Choroid plexus epithelial cell (primary cell): ENCODE data around the gene LNPK.
A peak's percentile ranks its signal among the peaks of the same experiment; 100 is the strongest.

Source experiments
- DNase-seq: peaks from one replicate; pipeline ENCODE4 v3.0.0-alpha.2; 2010; ENCODE audit warnings: low read depth
- H3K4me3 ChIP-seq: 2 replicates; pipeline ENCODE4 v1.5.1; 2011; ENCODE audit warnings: low read depth, mild to moderate bottlenecking, control low read depth, low read length, moderate library complexity
- TF ChIP-seq, protein P1 (sequence below): conservative IDR thresholded peaks from 2 replicates; pipeline ENCODE4 v1.5.1; 2011; ENCODE audit warnings: low read depth, mild to moderate bottlenecking, control low read depth, inconsistent platforms, low read length, moderate library complexity

LNPK gene, protein sequence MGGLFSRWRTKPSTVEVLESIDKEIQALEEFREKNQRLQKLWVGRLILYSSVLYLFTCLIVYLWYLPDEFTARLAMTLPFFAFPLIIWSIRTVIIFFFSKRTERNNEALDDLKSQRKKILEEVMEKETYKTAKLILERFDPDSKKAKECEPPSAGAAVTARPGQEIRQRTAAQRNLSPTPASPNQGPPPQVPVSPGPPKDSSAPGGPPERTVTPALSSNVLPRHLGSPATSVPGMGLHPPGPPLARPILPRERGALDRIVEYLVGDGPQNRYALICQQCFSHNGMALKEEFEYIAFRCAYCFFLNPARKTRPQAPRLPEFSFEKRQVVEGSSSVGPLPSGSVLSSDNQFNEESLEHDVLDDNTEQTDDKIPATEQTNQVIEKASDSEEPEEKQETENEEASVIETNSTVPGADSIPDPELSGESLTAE

DNA sequence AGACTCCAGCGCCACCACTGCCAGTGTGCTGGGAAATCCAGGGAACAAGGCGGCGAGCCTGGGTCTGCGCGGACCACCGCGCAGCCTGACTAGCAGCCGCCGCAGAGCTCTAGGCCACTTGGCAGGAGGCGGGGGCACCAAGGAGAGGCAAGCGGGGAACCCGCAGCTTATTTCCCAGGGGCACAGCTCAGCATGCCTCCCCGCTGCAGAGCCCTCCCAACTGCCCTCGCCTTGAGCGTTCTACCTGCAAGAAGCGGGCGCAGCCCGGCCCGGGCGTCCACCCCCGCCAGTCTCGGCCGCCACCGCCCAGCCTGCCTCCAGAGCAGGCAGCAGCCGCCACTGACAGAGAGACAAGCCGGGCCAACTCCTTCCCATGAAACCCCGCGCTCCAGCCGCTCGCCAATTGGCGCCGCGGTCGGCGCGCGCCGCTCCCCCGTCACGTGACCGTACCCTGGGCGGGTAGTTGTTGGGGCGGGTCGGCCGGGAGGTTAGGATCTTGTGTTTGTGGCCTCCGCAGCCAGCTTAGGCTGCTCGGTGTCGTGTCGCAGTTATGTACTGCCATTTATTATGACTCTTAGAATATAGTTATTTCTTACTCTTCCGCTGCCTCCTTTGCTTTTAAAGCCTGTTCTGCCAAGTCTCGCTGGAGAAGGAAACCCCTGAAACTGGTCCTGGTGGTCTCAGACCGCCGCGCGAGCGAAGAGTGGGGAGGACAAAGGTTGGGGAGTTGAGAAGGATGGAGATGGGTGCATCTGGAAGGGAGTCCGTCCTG, at the start of gene LNPK:
TSS of gene LNPK (minus strand) at position 352 of the 772 bp plus-strand sequence. CDS start 6,683 bp downstream, outside the sequence.
- peak within 1 kb of the TSS; percentile 85 for H3K4me3 ChIP-seq
- DNase-seq: peak; percentile 89
- TF ChIP-seq, protein P1, sequence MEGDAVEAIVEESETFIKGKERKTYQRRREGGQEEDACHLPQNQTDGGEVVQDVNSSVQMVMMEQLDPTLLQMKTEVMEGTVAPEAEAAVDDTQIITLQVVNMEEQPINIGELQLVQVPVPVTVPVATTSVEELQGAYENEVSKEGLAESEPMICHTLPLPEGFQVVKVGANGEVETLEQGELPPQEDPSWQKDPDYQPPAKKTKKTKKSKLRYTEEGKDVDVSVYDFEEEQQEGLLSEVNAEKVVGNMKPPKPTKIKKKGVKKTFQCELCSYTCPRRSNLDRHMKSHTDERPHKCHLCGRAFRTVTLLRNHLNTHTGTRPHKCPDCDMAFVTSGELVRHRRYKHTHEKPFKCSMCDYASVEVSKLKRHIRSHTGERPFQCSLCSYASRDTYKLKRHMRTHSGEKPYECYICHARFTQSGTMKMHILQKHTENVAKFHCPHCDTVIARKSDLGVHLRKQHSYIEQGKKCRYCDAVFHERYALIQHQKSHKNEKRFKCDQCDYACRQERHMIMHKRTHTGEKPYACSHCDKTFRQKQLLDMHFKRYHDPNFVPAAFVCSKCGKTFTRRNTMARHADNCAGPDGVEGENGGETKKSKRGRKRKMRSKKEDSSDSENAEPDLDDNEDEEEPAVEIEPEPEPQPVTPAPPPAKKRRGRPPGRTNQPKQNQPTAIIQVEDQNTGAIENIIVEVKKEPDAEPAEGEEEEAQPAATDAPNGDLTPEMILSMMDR: no peak

DNA sequence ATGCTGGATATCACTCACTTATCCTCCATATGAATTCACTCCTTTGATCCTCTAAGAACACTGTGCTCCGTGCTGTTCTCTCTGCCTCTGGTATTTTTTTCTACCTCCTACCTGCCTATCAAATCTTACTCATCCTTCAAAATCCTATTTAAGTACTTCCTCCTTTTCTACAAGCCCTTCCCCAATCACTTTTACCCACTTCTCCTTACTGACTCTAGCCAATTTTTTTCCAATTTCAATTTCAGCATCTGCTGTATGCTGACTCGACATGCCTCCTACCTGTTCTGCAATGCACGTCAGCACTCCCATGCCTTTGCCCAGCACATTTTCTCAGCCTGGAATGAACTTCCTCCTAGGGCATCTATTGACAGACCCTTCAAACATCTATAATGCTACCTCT, 37.3 kb upstream of the LNPK start:
- TF ChIP-seq, protein P1: no peak
- no peak overlapping the region for H3K4me3 ChIP-seq
- no peak for DNase-seq

DNA sequence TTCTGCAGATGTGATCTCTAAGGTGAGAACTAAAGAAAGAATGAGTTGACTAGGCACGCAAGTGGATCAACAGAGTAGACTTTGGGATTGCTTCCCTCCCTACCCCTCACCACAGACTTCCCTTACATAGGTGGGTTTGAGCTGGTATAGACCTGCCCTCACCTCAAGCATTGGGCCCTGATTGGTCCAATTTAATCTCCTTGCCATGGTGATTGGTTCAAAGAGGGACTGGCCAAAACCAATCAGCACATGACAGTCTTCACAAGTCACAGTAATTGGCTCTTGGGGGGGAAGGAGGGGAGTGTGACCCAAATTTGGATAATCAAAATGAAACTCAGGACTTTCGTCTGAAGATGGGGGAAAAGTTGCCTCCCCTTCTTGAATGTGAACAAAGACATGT, 36.6 kb upstream of the LNPK start:
- TF ChIP-seq, protein P1: no peak
- no peak overlapping the region for H3K4me3 ChIP-seq
- no peak for DNase-seq

DNA sequence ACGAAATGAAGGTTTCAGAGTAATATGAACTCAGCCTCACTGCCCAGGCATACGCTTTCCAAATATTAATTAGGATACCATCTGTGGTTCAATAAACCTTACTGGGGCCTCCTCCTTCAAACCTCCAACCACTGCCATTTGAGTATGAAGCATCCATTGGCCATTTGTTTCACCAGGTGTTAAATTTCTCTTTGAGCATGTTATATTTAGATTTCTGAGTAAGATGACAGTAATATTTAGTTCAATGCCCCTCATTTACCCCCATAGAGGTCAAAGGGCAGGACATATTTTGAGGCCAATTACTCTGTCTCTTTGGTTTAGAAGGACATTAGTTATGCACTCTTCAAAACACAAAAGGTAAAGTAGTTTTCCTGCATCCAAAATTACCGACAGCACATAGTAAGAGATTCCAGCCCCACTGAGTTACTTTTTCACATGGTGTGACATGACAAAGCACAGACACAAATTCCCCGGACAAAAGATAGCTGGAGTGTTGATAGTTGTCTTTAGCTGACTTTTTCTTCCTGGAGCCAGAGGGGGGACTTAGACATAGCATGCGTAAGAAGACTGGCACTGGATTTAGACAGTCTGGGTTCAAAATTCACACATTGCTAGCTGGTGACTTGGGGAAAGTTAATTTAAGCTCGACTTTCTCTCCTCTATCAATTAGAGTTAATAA, 33.1 kb upstream of the LNPK start:
- no peak for DNase-seq
- TF ChIP-seq, protein P1: no peak
- no peak overlapping the region for H3K4me3 ChIP-seq

DNA sequence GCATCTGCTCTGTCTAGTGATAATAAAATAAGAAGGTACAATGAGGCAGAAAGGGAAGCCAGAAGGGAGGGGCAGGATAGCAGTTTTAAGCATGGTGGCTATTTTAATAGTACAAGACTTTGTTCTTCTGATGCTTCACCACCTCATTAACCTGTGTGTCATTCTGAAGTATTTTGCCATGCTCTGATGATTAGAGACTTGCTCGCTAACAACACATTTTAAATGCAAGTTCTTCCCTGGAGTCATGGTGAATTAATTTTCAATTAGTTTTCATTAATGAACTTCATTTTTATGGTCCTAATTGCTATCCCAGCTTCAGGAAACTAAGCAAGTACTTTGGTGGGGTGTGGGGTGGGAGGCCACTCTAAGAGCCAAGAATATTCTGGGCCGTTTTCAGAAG, 25.7 kb upstream of the LNPK start:
- no peak for DNase-seq
- no peak overlapping the region for H3K4me3 ChIP-seq
- TF ChIP-seq, protein P1: no peak

DNA sequence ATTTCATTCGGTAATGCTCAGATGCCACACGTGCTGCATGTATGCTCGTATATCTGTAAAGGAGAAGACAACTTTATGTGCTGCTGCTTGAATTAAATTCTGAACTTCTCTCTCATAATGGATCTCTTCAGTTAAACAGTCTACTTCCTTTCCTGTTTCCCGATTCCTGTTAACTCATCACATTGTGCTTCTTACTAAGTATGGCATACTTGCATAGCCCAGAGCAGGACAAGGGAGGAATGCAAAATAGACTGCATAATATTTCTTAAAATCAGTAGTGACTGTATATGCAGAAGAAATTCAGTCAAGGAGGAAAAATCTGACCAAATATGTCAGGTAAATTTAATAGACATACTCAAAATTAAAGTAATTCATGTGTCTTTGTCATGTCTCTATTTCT, 23.9 kb upstream of the LNPK start:
- DNase-seq: no peak
- TF ChIP-seq, protein P1: no peak
- no peak overlapping the region for H3K4me3 ChIP-seq
